Cardiac muscle cell (in vitro differentiated cells and primary cell): ENCODE measurements around the gene AGFG2. TPM values are rescaled to one million over a fixed set of nuclear protein-coding genes. Genes with fewer than 3 reads are reported as not detected.

Experiments
- DNase-seq, 2 donors: peaks; one replicate each; pipeline versions ENCODE4 v3.0.0 to v3.0.0-alpha.2; 2010 to 2017; ENCODE audit warnings: low read depth in 1 of 2, low spot score in 1 of 2
- H3K27ac ChIP-seq: fragments of 200-600 bp; sonication (generic); 2 replicates; pipeline ENCODE4 v1.5.1; 2016
- H3K27me3 ChIP-seq: fragments of 200-600 bp; sonication (generic); 2 replicates; pipeline ENCODE4 v1.6.0; 2016; ENCODE audit warnings: control low read depth
- H3K36me3 ChIP-seq: fragments of 200-600 bp; sonication (generic); 2 replicates; pipeline ENCODE4 v1.5.1; 2016; ENCODE audit warnings: control low read depth
- H3K4me1 ChIP-seq: fragments of 200-600 bp; sonication (generic); 2 replicates; pipeline ENCODE4 v1.8.1; 2017; ENCODE audit warnings: low read depth, mild to moderate bottlenecking, mixed run types
- H3K4me3 ChIP-seq: fragments of 200-600 bp; sonication (generic); 2 replicates; pipeline ENCODE4 v1.5.1; 2016; ENCODE audit warnings: mild to moderate bottlenecking
- H3K9me3 ChIP-seq: fragments of 200-600 bp; sonication (generic); 2 replicates; pipeline ENCODE4 v1.5.1; 2017; ENCODE audit warnings: low read depth, mild to moderate bottlenecking, control low read depth
- CTCF ChIP-seq: IDR thresholded peaks from 2 replicates; pipeline ENCODE4 v1.5.1; 2012; ENCODE audit warnings: low read depth, mild to moderate bottlenecking, low read length
- polyA plus RNA-seq: library from polyadenylated mRNA; unstranded; fragments of >200 nt; fragmentation: Nextera tagmentation; extraction: Ambion mirVana; gene quantifications from 2 replicates; pipeline ENCODE4 v1.2.1, GENCODE V29; 2016
- total RNA-seq: library from RNA; depleted of rRNA; stranded (reverse); fragments of >200 nt; gene quantifications from 2 replicates; pipeline ENCODE4 v1.2.3, GENCODE V29; 2016

The AGFG2 gene
- total and polyA plus RNA-seq, 2 experiments from 2014 or later: 17.0 to 21.7 TPM

GRCh38 chr7:100613412-100614175 is 74.6 kb downstream of the AGFG2 start:
- H3K27ac ChIP-seq: no peak overlapping the region
- no peak for DNase-seq
- no peaks in the 10 kb centered on the region for H3K9me3 ChIP-seq
- H3K4me3 ChIP-seq: no peak overlapping the region
- H3K4me1 ChIP-seq: no peaks in the 10 kb centered on the region
- no peaks in the 10 kb centered on the region for H3K27me3 ChIP-seq
- H3K36me3 ChIP-seq: no peaks in the 10 kb centered on the region
- TF ChIP-seq CTCF: no peak

GRCh38 chr7:100614308-100614861 is 75.4 kb downstream of the AGFG2 start:
- no peaks in the 10 kb centered on the region for H3K4me1 ChIP-seq
- TF ChIP-seq CTCF: no peak
- DNase-seq: no peak
- H3K36me3 ChIP-seq: no peaks in the 10 kb centered on the region
- no peaks in the 10 kb centered on the region for H3K27me3 ChIP-seq
- no peak overlapping the region for H3K27ac ChIP-seq
- no peaks in the 10 kb centered on the region for H3K9me3 ChIP-seq
- no peak overlapping the region for H3K4me3 ChIP-seq

Other genes with a start within 250 kb of the AGFG2 start
- gene SPDYE3, start 231.5 kb upstream of the AGFG2 start, total RNA-seq: not detected in 2 replicates
- 6.7 and 8.9 TPM in 2 replicates for gene SPDYE3, start 231.5 kb upstream of the AGFG2 start, polyA plus RNA-seq
- 28.5 and 29.1 TPM in 2 replicates for gene PILRB, start 181.1 kb upstream of the AGFG2 start, total RNA-seq
- 29.2 and 31.0 TPM in 2 replicates for gene PILRB, start 181.1 kb upstream of the AGFG2 start, polyA plus RNA-seq
- gene PILRA, start 165.7 kb upstream of the AGFG2 start, total RNA-seq: 2.9 and 3.1 TPM in 2 replicates
- gene PILRA, start 165.7 kb upstream of the AGFG2 start, polyA plus RNA-seq: 2.3 and 4.0 TPM in 2 replicates
- 7.9 and 8.1 TPM in 2 replicates for gene ZCWPW1, start 110.5 kb upstream of the AGFG2 start, total RNA-seq
- gene ZCWPW1, start 110.5 kb upstream of the AGFG2 start, polyA plus RNA-seq: 13.0 and 18.0 TPM in 2 replicates
- 28.5 and 41.7 TPM in 2 replicates for gene MEPCE, start 109.4 kb upstream of the AGFG2 start, total RNA-seq
- gene MEPCE, start 109.4 kb upstream of the AGFG2 start, polyA plus RNA-seq: 21.5 and 27.0 TPM in 2 replicates
- 51.5 and 81.5 TPM in 2 replicates for gene PPP1R35, start 102.7 kb upstream of the AGFG2 start, total RNA-seq
- gene PPP1R35, start 102.7 kb upstream of the AGFG2 start, polyA plus RNA-seq: 78.7 and 108 TPM in 2 replicates
- gene SPACDR, start 74.9 kb upstream of the AGFG2 start, total RNA-seq: 0.28 and 1.6 TPM in 2 replicates
- 0.79 and 1.2 TPM in 2 replicates for gene SPACDR, start 74.9 kb upstream of the AGFG2 start, polyA plus RNA-seq
- 103 and 133 TPM in 2 replicates for gene TSC22D4, start 60.0 kb upstream of the AGFG2 start, total RNA-seq
- 91.9 and 138 TPM in 2 replicates for gene TSC22D4, start 60.0 kb upstream of the AGFG2 start, polyA plus RNA-seq
- gene NYAP1, start 55.3 kb upstream of the AGFG2 start, total RNA-seq: 9.0 and 13.0 TPM in 2 replicates
- 0.06 and 0.22 TPM in 2 replicates for gene NYAP1, start 55.3 kb upstream of the AGFG2 start, polyA plus RNA-seq
- 1.4 and 1.5 TPM in 2 replicates for gene SAP25, start 34.7 kb downstream of the AGFG2 start, total RNA-seq
- 2.7 and 3.9 TPM in 2 replicates for gene SAP25, start 34.7 kb downstream of the AGFG2 start, polyA plus RNA-seq
- gene LRCH4, start 46.9 kb downstream of the AGFG2 start, total RNA-seq: 78.8 and 108 TPM in 2 replicates
- 80.9 and 103 TPM in 2 replicates for gene LRCH4, start 46.9 kb downstream of the AGFG2 start, polyA plus RNA-seq
- gene FBXO24, start 47.1 kb downstream of the AGFG2 start, total RNA-seq: 0.78 and 1.9 TPM in 2 replicates
- 2.3 and 4.1 TPM in 2 replicates for gene FBXO24, start 47.1 kb downstream of the AGFG2 start, polyA plus RNA-seq
- gene PCOLCE, start 63.2 kb downstream of the AGFG2 start, total RNA-seq: 43.2 and 46.3 TPM in 2 replicates
- gene PCOLCE, start 63.2 kb downstream of the AGFG2 start, polyA plus RNA-seq: 70.4 and 111 TPM in 2 replicates
- gene MOSPD3, start 73.3 kb downstream of the AGFG2 start, total RNA-seq: 30.1 and 36.0 TPM in 2 replicates
- gene MOSPD3, start 73.3 kb downstream of the AGFG2 start, polyA plus RNA-seq: 67.8 and 83.3 TPM in 2 replicates
- gene TFR2, start 102.3 kb downstream of the AGFG2 start, total RNA-seq: 0.89 and 2.5 TPM in 2 replicates
- 0.39 TPM in 1 of 2 replicates, not detected in the other for gene TFR2, start 102.3 kb downstream of the AGFG2 start, polyA plus RNA-seq
- gene ACTL6B, start 117.2 kb downstream of the AGFG2 start, total RNA-seq: not detected in 2 replicates
- not detected in 2 replicates for gene ACTL6B, start 117.2 kb downstream of the AGFG2 start, polyA plus RNA-seq
- 233 and 234 TPM in 2 replicates for gene GNB2, start 134.5 kb downstream of the AGFG2 start, total RNA-seq
- 241 and 286 TPM in 2 replicates for gene GNB2, start 134.5 kb downstream of the AGFG2 start, polyA plus RNA-seq
- 31.9 and 53.2 TPM in 2 replicates for gene GIGYF1, start 155.0 kb downstream of the AGFG2 start, total RNA-seq
- 14.0 and 20.1 TPM in 2 replicates for gene GIGYF1, start 155.0 kb downstream of the AGFG2 start, polyA plus RNA-seq
- 30.6 and 45.7 TPM in 2 replicates for gene POP7, start 166.9 kb downstream of the AGFG2 start, total RNA-seq
- 40.2 and 68.3 TPM in 2 replicates for gene POP7, start 166.9 kb downstream of the AGFG2 start, polyA plus RNA-seq
- gene EPO, start 181.3 kb downstream of the AGFG2 start, total RNA-seq: 0.60 TPM in 1 of 2 replicates, not detected in the other
- 0.34 and 0.46 TPM in 2 replicates for gene EPO, start 181.3 kb downstream of the AGFG2 start, polyA plus RNA-seq
- not detected in 2 replicates for gene ZAN, start 194.4 kb downstream of the AGFG2 start, total RNA-seq
- gene ZAN, start 194.4 kb downstream of the AGFG2 start, polyA plus RNA-seq: not detected in 2 replicates